B cell (primary cell): ENCODE data around the gene SDC1. TPM values are rescaled to one million over a fixed set of nuclear protein-coding genes. Genes with fewer than 3 reads are reported as not detected.

Source experiments
- ATAC-seq: fragments of 200-7000 bp; cut with Tn5 transposase; one replicate; pipeline ENCODE4 v1.10.0; 2021; ENCODE audit warnings: low read depth, mild to moderate bottlenecking, moderate number of reproducible peaks, moderate library complexity
- CTCF ChIA-PET: fragments of 350-600 bp; sonication (Branson Sonifier 250); formaldehyde crosslinking; loops from one replicate; lab custom pipeline; 2021; ENCODE audit warnings: antibody characterized with exemption, inconsistent platforms; lab: Charles Lee
- POLR2A ChIA-PET: fragments of 350-600 bp; sonication (Branson Sonifier 250); formaldehyde crosslinking; loops from one replicate; lab custom pipeline; 2021; ENCODE audit warnings: antibody characterized with exemption; lab: Charles Lee
- DNase-seq: peaks from one replicate; pipeline ENCODE4 v3.0.0; 2013
- H2AFZ ChIP-seq: 2 replicates; pipeline ENCODE4 v1.6.1; 2012; ENCODE audit warnings: mild to moderate bottlenecking, low read depth, low read length; ENCODE audit not compliant: insufficient read depth, poor library complexity, severe bottlenecking
- H3K27ac ChIP-seq, 2 donors: 1 replicate in 1 of 2; 2 replicates in 1 of 2; pipeline ENCODE4 v1.5.1; 2012 to 2013; ENCODE audit warnings: low read length in 2 of 2, mild to moderate bottlenecking in 2 of 2, moderate library complexity in 1 of 2
- H3K27me3 ChIP-seq, 4 experiments: fragments of 200-600 bp in 1 of 4; sonication (generic) in 1 of 4; replicated peaks in 1 of 4; 1 replicate in 2 of 4; 2 replicates in 2 of 4; pipeline versions ENCODE4 v1.6.1 to v1.7.0; 2013 to 2016; ENCODE audit warnings: low read length in 3 of 4, mild to moderate bottlenecking in 2 of 4, mixed read lengths in 1 of 4, moderate library complexity in 1 of 4; ENCODE audit not compliant: insufficient read depth in 4 of 4, control insufficient read depth in 3 of 4; ENCODE audit errors: control extremely low read depth in 1 of 4
- H3K36me3 ChIP-seq, 2 experiments: replicated peaks in 1 of 2; 1 replicate in 1 of 2; 2 replicates in 1 of 2; pipeline versions ENCODE4 v1.6.1 to v1.7.1; 2013; ENCODE audit warnings: low read length in 1 of 2; ENCODE audit not compliant: insufficient read depth in 2 of 2, control insufficient read depth in 1 of 2; ENCODE audit errors: control extremely low read depth in 1 of 2, extremely low read depth in 1 of 2
- H3K4me1 ChIP-seq, 2 donors: fragments of 200-600 bp in 1 of 2; sonication (generic) in 1 of 2; 1 replicate in 1 of 2; 2 replicates in 1 of 2; pipeline versions ENCODE4 v1.5.1 to v1.6.1; 2013 to 2017; ENCODE audit warnings: low read length in 2 of 2; ENCODE audit not compliant: control insufficient read depth in 2 of 2, insufficient read depth in 2 of 2
- H3K4me2 ChIP-seq: replicated peaks from 2 replicates; pipeline ENCODE3; 2012; ENCODE audit warnings: mild to moderate bottlenecking, low read depth, low read length; ENCODE audit not compliant: poor library complexity, severe bottlenecking
- H3K4me3 ChIP-seq, 5 experiments: fragments of 200-600 bp in 1 of 5; sonication (generic) in 1 of 5; 1 replicate in 3 of 5; 2 replicates in 2 of 5; pipeline versions ENCODE4 v1.5.1 to v1.7.0; 2011 to 2016; ENCODE audit warnings: low read length in 4 of 5, mild to moderate bottlenecking in 4 of 5, low read depth in 2 of 5, control low read depth in 1 of 5, moderate library complexity in 1 of 5; ENCODE audit not compliant: insufficient read depth in 1 of 5; ENCODE audit errors: control extremely low read depth in 1 of 5, extremely low read depth in 1 of 5
- H3K79me2 ChIP-seq: fragments of 200-600 bp; sonication (generic); one replicate; pipeline ENCODE4 v1.6.0; 2016; ENCODE audit warnings: low read length; ENCODE audit not compliant: control insufficient read depth, insufficient read depth
- H3K9ac ChIP-seq: fragments of 200-600 bp; sonication (generic); 2 replicates; pipeline ENCODE4 v1.6.1; 2017; ENCODE audit warnings: mild to moderate bottlenecking, low read length, moderate library complexity
- H3K9me3 ChIP-seq, 3 donors: one replicate each; pipeline versions ENCODE4 v1.6.1 to v1.7.1; 2013; ENCODE audit warnings: low read length in 2 of 3; ENCODE audit not compliant: control insufficient read depth in 2 of 3, insufficient read depth in 1 of 3; ENCODE audit errors: control extremely low read depth in 1 of 3
- H4K20me1 ChIP-seq: 2 replicates; pipeline ENCODE4 v1.6.0; 2012; ENCODE audit warnings: mild to moderate bottlenecking, low read length; ENCODE audit not compliant: insufficient read depth, control insufficient read depth, poor library complexity, severe bottlenecking
- H3K27ac Mint-ChIP-seq: one replicate; pipeline ENCODE4 v1.8.0; 2021; ENCODE audit warnings: mixed read lengths
- H3K27me3 Mint-ChIP-seq: one replicate; pipeline ENCODE4 v1.8.0; 2021; ENCODE audit warnings: mixed read lengths
- H3K4me1 Mint-ChIP-seq: one replicate; pipeline ENCODE4 v1.8.0; 2021; ENCODE audit warnings: mixed read lengths
- H3K4me3 Mint-ChIP-seq: one replicate; pipeline ENCODE4 v1.8.0; 2021; ENCODE audit warnings: mixed read lengths
- H3K9me3 Mint-ChIP-seq: one replicate; pipeline ENCODE4 v1.8.0; 2022; ENCODE audit warnings: mixed read lengths; ENCODE audit not compliant: insufficient read depth
- EZH2 ChIP-seq: IDR thresholded peaks from 2 replicates; pipeline ENCODE4 v1.6.1; 2012; ENCODE audit warnings: borderline replicate concordance, low read depth, mild to moderate bottlenecking, moderate library complexity, low read length; ENCODE audit not compliant: insufficient read depth, poor library complexity, severe bottlenecking
- WGBS: methylation state at CpG from one replicate; pipeline ENCODE4 v1.1.5; 2013; ENCODE audit warnings: missing lambda C conversion rate; ENCODE audit not compliant: insufficient coverage; 5-methylcytosine and 5-hydroxymethylcytosine counted together
- intact Hi-C: fragments of 100-400 bp; cut with micrococcal nuclease; formaldehyde crosslinking; loops from one replicate; pipeline ENCODE4 v1.10.0; 2022
- polyA plus RNA-seq: library from polyadenylated mRNA; depleted of rRNA; stranded (reverse); fragments of >200 nt; gene quantifications from 2 replicates; pipeline ENCODE4 v1.2.3, GENCODE V29; 2012
- total RNA-seq, 2 donors: library from RNA; stranded (reverse); fragments of 120-200 nt in 1 of 2; gene quantifications; 1 replicate in 1 of 2; 2 replicates in 1 of 2; pipeline versions ENCODE4 v1.2.3 to v1.2.4, GENCODE V29; 2013 to 2022
- TF ChIP-seq, protein P1 (sequence below): fragments of 200-600 bp; IDR thresholded peaks from one replicate; pipeline ENCODE4 v1.8.0; 2022; ENCODE audit warnings: antibody characterized with exemption, mild to moderate bottlenecking

The SDC1 gene
- total and polyA plus RNA-seq, 2 donors (not counting 1 experiment from before 2014, with no cell fraction given), result 0.22 TPM; not detected in 1

- Histone ChIP-seq H3K4me1 (no peaks in the 10 kb centered on the region), H3K36me3 (no peaks in the 10 kb centered on the region), H2AFZ (no peak overlapping the region), H3K79me2 (no peaks in the 10 kb centered on the region), H4K20me1 (no peaks in the 10 kb centered on the region), H3K9ac (no peak overlapping the region), H3K27me3 (peaks cover 0 to 7% (median 0%) of the 10 kb centered on the region in 4 experiments), H3K4me2 (no peak overlapping the region), H3K27ac (no peak overlapping the region), H3K9me3 (no peaks in the 10 kb centered on the region), H3K4me3 (no peak overlapping the region)
- ATAC-seq (no peak), DNase-seq (no peak)
- no peaks in the 10 kb centered on the region for H3K9me3 Mint-ChIP-seq
- intact Hi-C loops, result no loop called here
- H3K4me1 Mint-ChIP-seq, result no peaks in the 10 kb centered on the region
- POLR2A ChIA-PET, result no interaction called here
- H3K27ac Mint-ChIP-seq, result no peak overlapping the region
- 91% methylated on average over 16 of the region's 17 CpGs for WGBS
- TF ChIP-seq, protein P1, sequence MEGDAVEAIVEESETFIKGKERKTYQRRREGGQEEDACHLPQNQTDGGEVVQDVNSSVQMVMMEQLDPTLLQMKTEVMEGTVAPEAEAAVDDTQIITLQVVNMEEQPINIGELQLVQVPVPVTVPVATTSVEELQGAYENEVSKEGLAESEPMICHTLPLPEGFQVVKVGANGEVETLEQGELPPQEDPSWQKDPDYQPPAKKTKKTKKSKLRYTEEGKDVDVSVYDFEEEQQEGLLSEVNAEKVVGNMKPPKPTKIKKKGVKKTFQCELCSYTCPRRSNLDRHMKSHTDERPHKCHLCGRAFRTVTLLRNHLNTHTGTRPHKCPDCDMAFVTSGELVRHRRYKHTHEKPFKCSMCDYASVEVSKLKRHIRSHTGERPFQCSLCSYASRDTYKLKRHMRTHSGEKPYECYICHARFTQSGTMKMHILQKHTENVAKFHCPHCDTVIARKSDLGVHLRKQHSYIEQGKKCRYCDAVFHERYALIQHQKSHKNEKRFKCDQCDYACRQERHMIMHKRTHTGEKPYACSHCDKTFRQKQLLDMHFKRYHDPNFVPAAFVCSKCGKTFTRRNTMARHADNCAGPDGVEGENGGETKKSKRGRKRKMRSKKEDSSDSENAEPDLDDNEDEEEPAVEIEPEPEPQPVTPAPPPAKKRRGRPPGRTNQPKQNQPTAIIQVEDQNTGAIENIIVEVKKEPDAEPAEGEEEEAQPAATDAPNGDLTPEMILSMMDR, result no peak
- TF ChIP-seq EZH2, result no peak
- CTCF ChIA-PET, result no interaction called here
- H3K4me3 Mint-ChIP-seq, result no peak overlapping the region
- peaks cover 7% of the 10 kb centered on the region for H3K27me3 Mint-ChIP-seq
Measured at GRCh38 chr2:20168048-20168726, 56.7 kb downstream of the SDC1 start.

DNA sequence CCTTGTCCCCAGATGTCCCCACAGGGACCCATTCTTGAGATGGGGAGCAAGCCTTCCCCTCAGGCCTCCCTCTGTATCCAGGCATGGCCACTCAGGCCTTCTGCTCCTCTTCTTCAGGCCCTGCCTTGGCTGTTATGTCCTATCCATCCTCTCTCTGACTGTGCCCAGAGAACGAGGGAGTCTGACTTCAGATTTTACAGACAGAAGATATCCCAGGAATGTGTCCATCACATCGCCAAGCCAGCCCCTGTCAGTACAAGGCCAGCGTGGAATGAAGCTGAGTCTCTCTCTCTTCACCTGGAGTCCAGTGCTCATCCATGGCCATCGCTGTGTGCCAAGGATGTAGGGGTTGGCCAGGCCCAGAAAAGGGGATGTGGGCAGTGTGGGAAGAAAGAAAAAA is 57.6 kb downstream of the SDC1 start:
- H3K27ac ChIP-seq, result no peak overlapping the region
- Mint-ChIP-seq H3K27me3 (peaks cover 7% of the 10 kb centered on the region), H3K27ac (no peak overlapping the region), H3K4me3 (no peak overlapping the region), H3K9me3 (no peaks in the 10 kb centered on the region), H3K4me1 (no peaks in the 10 kb centered on the region)
- ChIA-PET CTCF (no interaction called here), POLR2A (no interaction called here)
- WGBS, result 72% methylated on average over 2 of the region's 4 CpGs
- H4K20me1 ChIP-seq, result no peaks in the 10 kb centered on the region
- ATAC-seq, result no peak
- no peaks in the 10 kb centered on the region for H3K4me1 ChIP-seq
- TF ChIP-seq EZH2, result no peak
- TF ChIP-seq, protein P1, result no peak
- H2AFZ ChIP-seq, result no peak overlapping the region
- DNase-seq, result no peak
- H3K4me3 ChIP-seq, result no peak overlapping the region
- H3K9ac ChIP-seq, result no peak overlapping the region
- H3K9me3 ChIP-seq, result no peaks in the 10 kb centered on the region
- peaks cover 0 to 7% (median 0%) of the 10 kb centered on the region in 4 experiments for H3K27me3 ChIP-seq
- H3K4me2 ChIP-seq, result no peak overlapping the region
- H3K79me2 ChIP-seq, result no peaks in the 10 kb centered on the region
- intact Hi-C loops, result no loop called here
- no peaks in the 10 kb centered on the region for H3K36me3 ChIP-seq
